HG03558 (cell line): ENCODE measurements around the gene NELFB.

Experiments used
- ATAC-seq: cut with Tn5 transposase; IDR thresholded peaks from one replicate; pipeline ENCODE4 v1.9.1; 2021; ENCODE audit warnings: moderate number of reproducible peaks; ENCODE audit not compliant: unreplicated experiment; ENCODE audit errors: extremely low read depth

The NELFB gene

DNA sequence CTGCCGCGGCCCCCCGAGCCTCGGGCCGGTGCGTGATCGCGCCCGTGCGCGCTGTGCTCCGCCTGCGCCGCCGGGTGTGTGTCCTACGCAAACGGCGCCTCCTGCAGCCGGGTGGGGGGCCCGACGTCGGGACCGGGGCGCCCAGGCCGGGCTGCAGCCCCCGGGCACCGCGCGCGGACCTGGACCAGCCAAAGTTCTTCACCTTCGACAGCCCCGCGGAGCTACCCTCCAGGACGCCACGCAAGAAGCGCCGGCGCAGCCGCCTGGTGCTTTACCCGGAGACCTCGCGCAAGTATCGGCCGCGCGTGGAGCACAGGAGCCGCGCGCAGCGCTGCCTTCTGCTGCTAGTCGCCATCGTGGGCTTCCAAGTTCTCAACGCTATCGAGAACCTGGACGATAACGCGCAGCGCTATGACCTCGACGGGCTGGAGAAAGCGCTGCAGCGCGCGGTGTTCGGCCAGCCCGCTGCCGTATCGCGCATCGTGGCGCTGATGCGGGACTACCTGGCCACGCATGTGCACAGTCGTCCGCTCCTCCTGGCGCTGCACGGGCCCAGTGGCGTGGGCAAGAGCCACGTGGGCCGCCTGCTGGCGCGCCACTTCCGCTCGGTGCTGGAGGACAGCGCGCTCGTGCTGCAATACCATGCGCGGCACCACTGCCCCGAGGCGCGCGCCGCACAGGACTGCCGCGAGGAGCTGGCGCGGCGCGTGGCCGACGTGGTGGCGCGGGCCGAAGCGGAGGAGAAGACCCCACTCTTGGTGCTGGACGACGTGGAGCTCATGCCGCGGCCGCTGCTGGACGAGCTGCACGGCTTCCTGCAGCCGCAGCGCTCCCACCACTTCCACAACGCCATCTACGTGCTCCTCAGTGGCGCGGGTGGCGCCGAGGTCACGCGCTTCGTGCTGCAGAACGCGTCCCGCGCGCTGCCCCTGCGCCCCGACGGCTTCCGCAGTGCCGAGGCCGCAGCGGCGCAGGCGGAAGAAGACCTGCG is 23.9 kb downstream of the NELFB start:
- ATAC-seq: no peak

DNA sequence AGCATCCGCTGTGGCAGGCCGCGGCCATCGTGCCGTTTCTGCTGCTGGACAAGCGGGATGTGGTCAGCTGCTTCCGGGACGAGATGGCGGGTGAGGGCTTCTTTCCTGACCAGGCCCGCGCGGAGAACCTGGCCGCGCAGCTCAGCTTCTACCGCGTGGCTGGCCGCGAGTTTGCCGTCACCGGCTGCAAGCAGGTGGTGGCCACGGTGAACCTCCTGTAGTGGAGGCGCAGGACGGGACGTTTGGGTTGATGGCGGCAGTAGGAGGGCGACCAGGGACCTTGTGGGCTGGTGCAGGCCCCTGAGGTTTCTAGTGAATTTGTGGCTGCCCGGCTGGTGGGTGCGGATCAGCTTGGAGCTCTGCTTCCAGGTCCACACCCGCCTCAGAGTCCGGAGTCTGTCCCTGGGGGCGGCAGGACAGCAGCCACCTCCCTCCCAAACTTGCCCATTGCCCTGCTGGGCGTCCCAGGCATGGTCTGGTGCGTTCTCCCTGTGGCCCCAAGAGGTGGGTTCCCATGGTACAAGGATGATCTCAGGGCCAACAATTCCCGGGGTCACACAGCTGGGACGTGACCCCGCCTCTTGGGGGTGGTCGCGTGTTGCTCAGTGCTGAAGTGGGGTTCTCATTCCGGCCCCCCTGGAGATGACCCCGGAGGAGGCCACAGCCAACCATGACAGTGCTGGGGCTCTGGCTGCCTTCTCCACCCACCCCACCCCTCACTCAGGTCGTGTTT is 24.8 kb downstream of the NELFB start:
- ATAC-seq: no peak

- no peak for ATAC-seq
Observed at GRCh38 chr9:137280474-137281344, 25.6 kb downstream of the NELFB start.

- no peak for ATAC-seq
Observed at GRCh38 chr9:137281345-137282116, 26.4 kb downstream of the NELFB start.

DNA sequence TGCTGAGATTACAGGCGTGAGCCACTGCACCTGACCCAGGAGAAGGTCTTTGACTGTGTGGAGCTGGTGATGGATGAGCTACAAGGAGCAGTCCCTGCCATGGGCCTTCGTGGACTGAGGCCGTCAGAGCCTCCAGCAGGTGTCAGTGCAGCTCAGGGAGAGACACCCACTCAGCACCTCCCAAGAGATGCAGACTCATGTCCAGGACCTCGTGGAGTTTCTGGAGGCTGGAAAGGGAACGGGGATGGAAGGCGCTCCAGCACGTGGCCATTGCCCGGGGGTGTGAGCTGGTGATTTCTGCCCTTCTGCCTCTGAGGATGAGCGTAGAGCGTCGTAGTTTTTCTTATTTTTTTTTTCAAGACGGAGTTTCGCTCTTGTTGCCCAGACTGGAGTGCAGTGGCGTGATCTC is 31.9 kb downstream of the NELFB start:
- no peak for ATAC-seq

DNA sequence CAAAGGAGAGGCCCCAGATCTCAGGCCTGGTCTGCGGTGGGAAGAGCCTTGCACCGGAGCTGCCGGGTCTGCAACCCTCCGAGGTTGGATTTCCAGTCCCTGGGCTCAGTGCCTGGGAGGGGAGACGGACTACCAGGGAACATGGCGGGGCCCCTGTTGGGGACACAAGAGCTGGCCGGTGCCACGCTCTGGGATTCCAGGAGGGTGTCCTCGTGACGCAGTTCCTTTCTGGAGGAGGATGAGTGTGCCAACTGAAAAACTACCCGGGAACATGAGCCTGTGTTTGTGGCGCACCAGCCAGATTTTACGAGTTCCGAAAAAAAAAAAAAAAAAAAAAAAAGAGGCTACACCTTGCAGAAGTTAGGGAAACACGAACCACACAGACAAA is 38.0 kb downstream of the NELFB start:
- no peak for ATAC-seq

GRCh38 chr9:137293482-137294090 is 38.5 kb downstream of the NELFB start:
- ATAC-seq: no peak

DNA sequence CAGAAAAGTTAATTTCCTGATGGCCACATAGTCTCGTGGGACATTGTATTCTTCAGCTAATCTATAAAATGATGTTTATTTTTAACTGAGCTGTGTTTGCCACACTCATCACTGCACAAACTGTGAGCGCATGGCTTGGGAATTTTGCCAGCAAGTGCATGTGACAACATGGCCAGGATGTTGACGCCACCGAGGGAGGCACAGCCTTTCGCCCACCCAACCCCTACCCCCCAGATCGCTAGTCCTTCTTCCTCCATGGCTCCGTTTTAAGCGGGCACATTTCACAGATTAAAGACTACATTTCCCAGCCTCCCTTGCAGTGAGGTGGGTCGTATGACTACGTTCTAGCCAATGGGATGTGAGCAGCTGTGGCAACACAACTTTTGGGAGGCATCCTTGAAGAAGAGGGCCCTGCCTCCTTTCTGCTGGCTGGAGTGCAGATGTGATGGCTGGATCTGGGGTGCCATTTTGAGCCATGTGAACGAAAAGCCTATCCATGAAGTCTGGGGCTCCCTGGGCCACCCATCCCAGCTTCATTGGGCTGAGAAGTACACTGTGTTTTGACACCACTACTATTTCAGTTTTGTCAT is 39.1 kb downstream of the NELFB start:
- ATAC-seq: no peak

DNA sequence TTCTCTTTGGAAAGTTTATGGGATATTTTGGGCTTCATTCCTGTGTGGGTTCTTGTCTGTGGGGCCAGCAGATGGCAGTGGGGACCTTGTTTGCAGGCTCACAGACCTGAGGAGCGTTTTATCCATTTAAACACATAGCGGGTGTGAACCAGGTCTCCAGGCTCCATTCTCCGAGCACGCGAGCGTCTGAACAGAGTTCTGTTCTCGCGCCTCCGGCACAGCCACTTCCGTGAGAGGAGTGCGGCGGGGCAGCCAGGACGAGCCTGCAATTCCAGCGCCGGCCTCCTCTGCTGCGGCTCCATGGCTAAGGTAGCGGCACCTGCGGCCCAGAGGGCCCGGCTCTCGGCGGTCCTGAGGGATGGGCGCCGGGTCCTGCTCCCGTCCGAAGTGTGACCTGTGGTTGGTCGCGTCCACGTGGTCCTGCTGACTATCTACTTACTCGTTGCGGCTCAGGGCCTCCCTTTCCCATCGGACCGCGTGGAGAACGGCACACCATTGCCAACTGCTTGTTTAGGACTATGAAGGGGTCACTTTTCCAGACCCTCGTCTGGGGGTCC is 39.6 kb downstream of the NELFB start:
- ATAC-seq: no peak

- ATAC-seq: no peak
Observed at GRCh38 chr9:137295238-137295811, 40.2 kb downstream of the NELFB start.

GRCh38 chr9:137295849-137296669 is 40.9 kb downstream of the NELFB start:
- ATAC-seq: no peak

DNA sequence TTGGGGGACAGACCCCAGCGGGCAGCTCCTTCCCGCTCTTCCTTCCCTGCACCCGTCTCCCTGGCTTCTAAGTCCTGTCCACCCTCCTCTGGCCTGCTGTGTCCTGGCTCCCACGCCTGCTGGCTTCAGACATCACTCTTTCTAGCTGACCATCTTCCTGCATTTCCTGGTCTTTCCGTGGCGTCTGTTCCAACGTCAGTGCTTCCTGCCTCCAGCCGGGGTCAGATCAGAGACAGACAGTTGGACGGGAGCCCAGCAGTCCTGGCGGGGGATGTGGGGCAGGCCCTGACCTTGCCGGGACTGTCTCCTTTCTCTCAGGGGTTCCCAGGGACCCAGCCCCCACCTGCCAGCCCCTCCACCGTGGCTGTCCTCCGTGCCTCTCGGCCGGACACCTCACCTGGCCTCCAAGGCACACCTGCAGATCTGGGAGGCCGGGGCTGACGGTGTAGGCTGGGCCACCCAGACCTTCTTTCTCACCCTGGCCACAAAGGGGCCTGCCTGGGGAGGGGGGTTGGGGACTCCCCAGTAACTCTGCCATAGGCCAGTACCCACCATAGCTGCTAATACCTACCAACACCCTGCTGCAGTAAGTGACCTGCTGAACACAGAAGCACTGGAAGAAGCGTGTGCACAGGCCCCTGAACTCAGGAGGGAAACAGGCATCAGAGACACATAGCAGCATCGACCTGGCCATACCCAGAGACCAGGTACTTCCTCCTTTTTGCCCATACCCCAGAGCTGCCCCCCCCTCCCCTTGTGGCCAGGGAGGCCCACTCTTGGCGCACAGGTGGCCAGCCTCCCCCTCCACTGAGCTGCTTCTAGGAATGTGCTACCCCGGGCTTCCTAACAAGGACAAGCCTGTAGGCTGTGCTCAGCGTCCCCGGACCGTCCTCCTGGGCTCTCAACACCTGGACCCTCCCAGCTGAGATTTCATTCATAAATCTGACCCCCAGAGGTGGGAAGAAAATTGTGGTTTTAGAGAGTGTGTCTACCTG is 41.8 kb downstream of the NELFB start:
- ATAC-seq: no peak

DNA sequence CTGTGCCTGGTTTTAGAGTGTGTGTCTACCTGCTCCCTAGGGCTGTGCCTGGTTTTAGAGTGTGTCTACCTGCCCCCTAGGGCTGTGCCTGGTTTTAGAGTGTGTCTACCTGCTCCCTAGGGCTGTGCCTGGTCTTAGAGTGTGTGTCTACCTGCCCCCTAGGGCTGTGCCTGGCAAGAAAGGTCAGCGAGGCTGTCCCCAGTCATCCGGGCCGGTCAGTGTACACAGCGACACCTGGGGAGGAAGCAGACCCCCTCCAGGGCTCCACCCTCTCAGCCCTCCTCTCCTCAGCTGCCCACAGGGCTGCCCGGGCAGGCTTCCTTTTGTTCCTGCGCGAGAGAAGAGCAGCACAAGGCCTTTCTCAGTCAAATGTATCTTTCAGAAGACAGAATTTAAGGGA is 42.8 kb downstream of the NELFB start:
- ATAC-seq: no peak

DNA sequence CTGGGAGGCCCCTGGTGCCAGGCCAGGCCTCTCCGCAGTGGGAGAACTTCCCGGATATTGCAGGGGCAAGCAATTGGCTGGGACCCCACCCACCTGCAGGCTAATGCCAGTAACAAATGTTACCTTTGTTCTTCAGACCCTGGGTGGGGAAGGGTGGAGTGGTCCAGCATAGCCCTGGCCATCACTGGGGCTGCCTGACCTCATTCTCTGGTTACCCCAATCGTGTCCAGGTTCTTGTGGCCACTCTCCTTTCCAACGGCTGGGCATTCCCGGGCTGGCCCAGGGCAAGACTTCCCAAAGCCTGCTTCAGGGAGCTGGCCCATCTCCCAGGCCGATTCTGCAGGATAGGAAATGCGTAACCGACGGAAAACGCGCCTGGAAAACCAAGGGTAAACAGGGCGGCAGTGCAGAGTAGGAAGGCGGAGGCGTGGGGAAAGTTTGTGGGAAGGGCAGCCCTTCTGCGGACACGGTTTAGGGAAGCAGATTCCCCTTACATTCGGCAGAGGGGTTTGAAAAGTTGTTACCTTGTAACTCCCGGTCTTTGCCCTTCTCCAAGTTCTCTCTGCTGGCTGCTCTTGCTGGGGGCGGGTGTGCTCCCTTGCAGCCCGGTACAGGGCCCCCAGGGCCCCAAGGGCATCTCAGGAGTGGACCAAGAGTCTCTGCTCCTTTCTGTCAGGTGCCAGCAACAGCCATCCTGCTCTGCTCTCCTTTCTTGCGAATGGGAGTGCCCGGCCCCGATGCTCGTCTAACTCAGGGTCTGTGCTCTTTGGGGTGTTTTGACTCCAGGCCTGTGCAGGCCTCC is 43.5 kb downstream of the NELFB start:
- ATAC-seq: no peak

GRCh38 chr9:137299203-137299565 is 44.1 kb downstream of the NELFB start:
- ATAC-seq: no peak

DNA sequence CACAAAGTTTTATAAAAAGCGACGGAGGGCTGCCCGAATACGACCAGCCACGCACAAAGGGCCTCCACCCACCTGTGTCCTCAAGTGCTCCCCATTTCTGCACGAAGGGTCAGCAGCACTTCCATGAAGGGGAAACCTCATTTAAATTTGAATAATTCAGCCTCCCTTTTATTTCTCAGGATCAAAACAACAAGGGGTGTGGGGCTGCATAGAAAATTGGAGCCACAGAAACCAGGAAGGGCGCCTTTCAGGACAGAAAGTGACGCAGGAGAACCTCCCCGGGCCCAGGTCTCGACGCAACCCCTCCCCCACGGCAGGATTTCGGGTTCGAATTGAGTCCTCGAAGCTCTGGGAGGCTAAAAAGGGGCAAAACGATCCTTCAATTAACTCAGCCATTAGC is 44.8 kb downstream of the NELFB start:
- no peak for ATAC-seq
